Neural cell (in vitro differentiated cells): ENCODE measurements around the gene SLC2A13.

Source experiments
- CTCF ChIP-seq: fragments of 450-650 bp; IDR thresholded peaks from 2 replicates; pipeline ENCODE4 v1.5.1; 2014; ENCODE audit warnings: antibody characterized with exemption, mild to moderate bottlenecking, moderate library complexity; ENCODE audit not compliant: poor library complexity, severe bottlenecking
- EP300 ChIP-seq: fragments of 450-650 bp; conservative IDR thresholded peaks from 2 replicates; pipeline ENCODE4 v1.6.1; 2014; ENCODE audit warnings: antibody characterized with exemption, mild to moderate bottlenecking, moderate library complexity; ENCODE audit not compliant: poor library complexity, severe bottlenecking
- EZH2 ChIP-seq: fragments of 200-600, 300-800 bp; shearing (Covaris generic), sonication (generic); IDR thresholded peaks from 2 replicates; pipeline ENCODE4 v1.6.1; 2014; ENCODE audit warnings: antibody characterized with exemption, low read length, borderline replicate concordance, mild to moderate bottlenecking; ENCODE audit not compliant: insufficient read depth, poor library complexity, severe bottlenecking
- MXI1 ChIP-seq: fragments of 450-650 bp; conservative IDR thresholded peaks from 2 replicates; pipeline ENCODE4 v1.6.1; 2014; ENCODE audit warnings: antibody characterized with exemption, mild to moderate bottlenecking; ENCODE audit not compliant: poor library complexity, severe bottlenecking
- POLR2AphosphoS5 ChIP-seq: IDR thresholded peaks from 2 replicates; pipeline ENCODE4 v1.6.1; 2012
- RAD21 ChIP-seq: fragments of 450-650 bp; conservative IDR thresholded peaks from 2 replicates; pipeline ENCODE4 v1.6.1; 2014; ENCODE audit warnings: antibody characterized with exemption, mild to moderate bottlenecking, moderate library complexity
- REST ChIP-seq: IDR thresholded peaks from 2 replicates; pipeline ENCODE4 v1.6.1; 2012; ENCODE audit warnings: borderline replicate concordance
- SMC3 ChIP-seq: fragments of 450-650 bp; conservative IDR thresholded peaks from 2 replicates; pipeline ENCODE4 v1.6.1; 2014; ENCODE audit warnings: antibody characterized with exemption, mild to moderate bottlenecking, moderate library complexity; ENCODE audit not compliant: poor library complexity
- TAF1 ChIP-seq: IDR thresholded peaks from 2 replicates; pipeline ENCODE4 v1.6.1; 2012; ENCODE audit warnings: low read depth

- no peak for TF ChIP-seq REST
- TF ChIP-seq CTCF, result no peak
- TF ChIP-seq RAD21, result no peak
- TF ChIP-seq EZH2, result no peak
- TF ChIP-seq TAF1, result no peak
- TF ChIP-seq SMC3, result no peak
- no peak for TF ChIP-seq POLR2AphosphoS5
- no peak for TF ChIP-seq EP300
- no peak for TF ChIP-seq MXI1
These were observed 41.2 kb upstream of the SLC2A13 start for GRCh38 chr12:40146800-40147797.
